ENCODE data around the gene FSD1. TPM values are rescaled to one million over a fixed set of nuclear protein-coding genes. Genes with fewer than 3 reads are reported as not detected.
A peak's percentile ranks its signal among the peaks of the same experiment; 100 is the strongest.
"Not testable (repeated sequence)": the region's sequence is repeated elsewhere in the genome, so short reads cannot be mapped to it uniquely, and the experiment has no call there.

The FSD1 gene
- total RNA-seq, 2 experiments from 2014 or later = 21.0 to 21.3 TPM

- DNase-seq = no peak
- Mint-ChIP-seq H3K27me3 (no peaks in the 10 kb centered on the region), H3K36me3 (peaks cover 13% of the 10 kb centered on the region), H3K4me3 (no peak overlapping the region), H3K9me3 (peaks cover 12% of the 10 kb centered on the region), H3K27ac (no peak overlapping the region), H3K4me1 (peaks cover 16% of the 10 kb centered on the region)
These were observed 18.7 kb downstream of the FSD1 start for GRCh38 chr19:4322942-4323665.

DNA sequence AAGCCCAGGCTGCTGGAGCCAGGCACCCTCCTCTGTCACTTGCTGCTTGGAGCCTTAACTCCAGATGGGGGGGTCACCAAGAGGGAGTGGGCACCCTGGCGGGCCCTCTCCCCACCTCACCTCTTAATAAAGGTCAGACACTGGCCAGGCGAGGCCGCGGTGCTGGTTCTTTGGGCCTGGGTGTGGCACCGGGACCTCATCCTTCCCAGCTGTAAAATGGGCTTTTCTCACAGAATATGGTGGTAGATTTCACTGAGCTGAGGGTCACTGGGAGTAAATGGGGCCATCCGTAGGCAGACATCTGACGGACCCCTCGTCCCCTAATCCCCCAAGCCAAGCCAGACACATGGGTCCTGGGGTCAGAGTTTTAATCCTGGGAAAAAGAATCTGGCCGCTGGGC, 19.3 kb downstream of the FSD1 start:
- no peak for DNase-seq
- Mint-ChIP-seq H3K27ac (no peak overlapping the region), H3K9me3 (peaks cover 12% of the 10 kb centered on the region), H3K4me3 (no peak overlapping the region), H3K27me3 (no peaks in the 10 kb centered on the region), H3K4me1 (peaks cover 16% of the 10 kb centered on the region), H3K36me3 (peaks cover 13% of the 10 kb centered on the region)

DNA sequence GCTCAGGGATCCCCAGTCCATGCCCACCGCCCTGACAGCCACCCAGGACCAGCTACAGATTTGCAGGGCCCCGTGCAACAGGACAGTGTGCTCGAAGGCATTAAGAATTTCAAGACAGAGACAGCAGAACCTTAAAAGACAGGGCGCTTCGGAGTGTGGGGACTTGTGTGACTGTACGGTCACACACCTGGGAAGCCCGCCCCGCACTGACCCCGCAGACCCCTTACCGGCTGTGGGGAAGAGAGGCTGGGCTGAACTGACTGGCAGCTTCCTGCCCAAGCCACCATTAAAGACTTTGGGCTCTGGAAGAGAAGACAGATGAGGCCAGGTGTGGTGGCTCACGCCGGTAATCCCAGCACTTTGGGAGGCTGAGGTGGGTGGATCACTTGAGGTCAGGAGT, 19.8 kb downstream of the FSD1 start:
- Mint-ChIP-seq H3K4me3 (no peak overlapping the region), H3K9me3 (peaks cover 10% of the 10 kb centered on the region), H3K27ac (no peak overlapping the region), H3K27me3 (no peaks in the 10 kb centered on the region), H3K36me3 (peaks cover 12% of the 10 kb centered on the region), H3K4me1 (peaks cover 17% of the 10 kb centered on the region)
- DNase-seq = no peak

DNA sequence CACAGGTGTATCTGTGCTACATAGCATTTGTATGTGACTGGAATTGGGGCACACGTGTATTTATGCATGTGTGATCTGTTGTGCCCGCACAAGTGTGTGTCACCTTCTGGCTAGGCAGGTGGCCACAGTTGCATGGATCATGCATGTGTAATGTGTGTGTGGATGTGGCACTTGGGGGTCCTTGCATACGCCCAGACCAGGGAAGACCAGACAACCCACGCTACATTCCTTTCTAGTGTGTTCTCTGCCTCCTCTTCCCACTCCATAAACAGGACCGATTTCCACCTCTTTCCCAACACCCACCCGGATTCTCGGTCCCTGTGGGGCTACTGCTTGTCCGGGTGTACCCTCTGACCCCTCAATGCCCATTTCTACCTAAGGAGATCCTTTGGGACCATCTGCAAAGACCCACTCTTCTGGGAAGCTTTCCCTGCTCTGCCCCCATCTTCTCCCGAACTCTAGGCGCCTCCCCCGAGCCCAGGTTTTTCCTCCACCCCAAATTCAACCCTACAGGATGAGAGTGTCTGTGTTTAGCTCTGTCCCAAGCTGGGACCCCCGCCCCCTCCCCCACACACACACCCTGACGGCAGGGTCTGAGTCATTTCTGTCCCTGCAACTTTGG, 21.9 kb downstream of the FSD1 start:
- DNase-seq = no peak
- peak overlapping the region; percentile 53 for H3K4me3 Mint-ChIP-seq
- no peaks in the 10 kb centered on the region for H3K27me3 Mint-ChIP-seq

DNA sequence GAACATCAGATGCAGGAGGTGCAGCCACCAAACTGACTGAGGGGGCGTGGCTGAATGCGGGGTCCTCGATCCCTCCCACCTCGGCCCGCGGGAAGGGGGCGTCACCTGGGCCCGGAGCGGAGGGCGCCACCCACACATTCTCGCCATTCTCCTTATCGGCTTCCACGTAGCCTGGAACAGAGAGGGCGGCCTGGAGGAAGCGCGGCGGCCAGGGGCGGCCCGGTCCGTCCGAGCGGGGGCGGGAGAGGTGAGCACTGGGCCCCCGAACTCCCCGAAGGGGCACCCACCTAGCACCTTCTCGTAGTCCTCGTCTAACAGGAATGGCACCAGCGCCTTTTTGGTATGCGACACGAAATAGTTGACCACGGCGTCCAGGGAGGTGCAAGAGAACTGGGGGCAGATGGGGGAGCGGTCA, 22.4 kb downstream of the FSD1 start:
- Mint-ChIP-seq H3K27ac (no peak overlapping the region), H3K4me3 (peak overlapping the region; percentile 88), H3K27me3 (no peaks in the 10 kb centered on the region), H3K36me3 (peaks cover 14% of the 10 kb centered on the region), H3K9me3 (peaks cover 1% of the 10 kb centered on the region), H3K4me1 (peaks cover 22% of the 10 kb centered on the region)
- peak; percentile 42 for DNase-seq

More for the DNA sequence above, 21.9 kb downstream of the FSD1 start:
- H3K4me1 Mint-ChIP-seq = peaks cover 22% of the 10 kb centered on the region
- H3K27ac Mint-ChIP-seq = no peak overlapping the region
- H3K36me3 Mint-ChIP-seq = peaks cover 14% of the 10 kb centered on the region
- H3K9me3 Mint-ChIP-seq = peaks cover 1% of the 10 kb centered on the region

DNA sequence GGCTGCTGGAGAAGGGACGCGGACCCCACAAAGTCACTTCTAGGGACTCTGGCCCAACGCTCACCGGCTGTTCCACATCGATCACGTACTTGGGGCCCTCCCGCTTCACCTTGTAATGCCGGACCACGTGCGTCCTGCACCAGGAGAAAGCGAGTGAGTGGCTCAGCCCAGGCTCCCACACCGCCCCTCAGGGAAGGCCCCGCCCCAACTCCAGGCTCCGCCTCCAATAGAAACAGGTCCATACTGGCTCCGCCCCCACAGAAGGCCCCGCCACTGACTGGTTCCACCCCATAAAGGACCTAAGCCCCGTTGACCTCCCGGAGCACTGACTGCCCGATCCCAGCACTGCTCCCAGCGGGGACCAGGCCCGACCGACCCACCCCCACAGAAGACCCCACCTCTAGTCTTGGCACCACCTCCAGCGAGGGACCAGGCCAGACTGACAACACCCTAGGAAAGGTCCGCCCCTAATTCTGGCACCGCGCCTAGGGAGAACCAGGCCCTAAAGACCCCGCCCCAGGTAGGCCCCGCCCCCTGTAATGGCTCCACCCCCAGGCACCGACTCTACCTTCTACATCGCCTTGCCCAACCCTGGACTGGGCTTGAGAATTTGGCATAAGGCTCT, 23.0 kb downstream of the FSD1 start:
- Mint-ChIP-seq H3K27me3 (no peaks in the 10 kb centered on the region), H3K4me1 (peaks cover 22% of the 10 kb centered on the region), H3K36me3 (peaks cover 14% of the 10 kb centered on the region), H3K27ac (peak overlapping the region; percentile 61), H3K9me3 (peaks cover 1% of the 10 kb centered on the region), H3K4me3 (peak overlapping the region; percentile 88)
- DNase-seq = peak; percentile 82

- peaks cover 22% of the 10 kb centered on the region for H3K4me1 Mint-ChIP-seq
- peak overlapping the region; percentile 58 for H3K27ac Mint-ChIP-seq
- peaks cover 14% of the 10 kb centered on the region for H3K36me3 Mint-ChIP-seq
- no peak for DNase-seq
- no peaks in the 10 kb centered on the region for H3K27me3 Mint-ChIP-seq
- H3K4me3 Mint-ChIP-seq = peak overlapping the region; percentile 88
- H3K9me3 Mint-ChIP-seq = peaks cover 1% of the 10 kb centered on the region
These were observed 23.5 kb downstream of the FSD1 start for GRCh38 chr19:4327877-4328242.

DNA sequence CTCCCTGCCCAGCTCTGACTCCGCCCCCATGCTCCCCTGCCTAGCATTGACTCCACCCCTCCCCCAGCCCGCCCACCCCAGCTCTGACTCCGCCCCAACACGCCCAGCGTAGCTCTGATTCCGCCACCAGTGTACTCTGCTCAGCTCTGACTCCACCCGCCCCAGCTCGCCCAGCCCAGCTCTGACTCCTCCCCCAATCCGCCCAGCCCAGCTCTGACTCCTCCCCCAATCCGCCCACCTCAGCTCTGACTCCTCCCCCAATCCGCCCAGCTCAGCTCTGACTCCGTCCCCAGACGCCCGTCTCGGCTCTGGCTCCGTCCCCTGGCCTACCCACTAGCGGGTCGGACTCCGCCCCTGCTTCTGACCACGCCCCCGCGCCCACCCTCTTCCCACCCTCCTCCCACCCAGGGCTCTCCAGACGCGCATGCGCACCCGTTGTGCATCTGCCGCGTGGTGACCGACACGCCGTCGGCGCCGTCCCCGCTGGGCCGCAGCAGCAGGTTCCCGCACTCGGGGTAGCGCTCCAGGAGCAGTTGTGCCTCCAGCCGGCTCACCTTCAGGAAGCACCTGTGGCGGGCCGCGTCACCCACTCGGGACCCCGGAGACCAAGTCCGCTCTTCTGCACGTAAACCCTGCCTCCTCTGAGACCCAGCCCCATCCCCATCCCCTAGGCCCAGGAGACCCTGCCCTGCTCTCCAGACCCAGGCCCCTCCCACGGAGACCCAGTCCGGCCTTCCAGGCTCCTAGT, 24.0 kb downstream of the FSD1 start:
- Mint-ChIP-seq H3K9me3 (peaks cover 1% of the 10 kb centered on the region), H3K27ac (peak overlapping the region; percentile 91), H3K4me1 (peaks cover 22% of the 10 kb centered on the region), H3K36me3 (peaks cover 14% of the 10 kb centered on the region), H3K4me3 (peak overlapping the region; percentile 88), H3K27me3 (no peaks in the 10 kb centered on the region)
- DNase-seq = peak; percentile 95

DNA sequence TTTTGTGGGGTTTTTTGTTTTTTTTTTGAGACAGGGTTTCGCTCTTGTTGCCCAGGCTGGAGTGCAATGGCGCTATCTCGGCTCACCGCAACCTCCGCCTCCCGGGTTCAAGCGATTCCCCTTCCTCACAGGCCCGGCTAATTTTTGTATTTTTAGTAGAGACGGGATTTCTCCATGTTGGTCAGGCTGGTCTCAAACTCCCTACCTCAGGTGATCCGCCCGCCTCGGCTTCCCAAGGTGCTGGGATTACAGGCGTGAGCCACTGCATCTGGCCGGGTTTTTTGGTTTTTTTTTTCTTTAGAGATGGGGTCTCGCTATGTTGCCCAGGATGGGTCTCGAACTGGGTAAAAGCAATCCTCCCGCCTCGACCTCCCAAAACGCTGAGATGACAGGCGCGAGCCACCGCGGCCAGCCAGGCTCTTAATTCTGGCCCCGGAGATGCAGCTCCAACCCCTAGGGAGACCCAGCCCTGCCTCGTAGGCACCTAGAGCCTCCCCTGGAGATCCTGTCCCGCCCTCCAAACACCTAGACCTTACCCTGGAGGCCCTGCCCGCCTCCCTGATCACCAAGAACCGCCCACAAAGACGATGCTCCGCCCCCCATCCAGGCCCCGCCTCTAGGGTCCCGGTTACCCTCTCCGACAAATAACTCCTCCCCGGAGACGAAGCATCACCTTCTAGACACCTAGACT, 24.7 kb downstream of the FSD1 start:
- Mint-ChIP-seq H3K4me3 (peak overlapping the region; percentile 88), H3K4me1 (peaks cover 22% of the 10 kb centered on the region), H3K36me3 (peaks cover 17% of the 10 kb centered on the region), H3K27ac (peak overlapping the region; percentile 91)
- peak; percentile 66 for DNase-seq
- H3K9me3 Mint-ChIP-seq, H3K27me3 Mint-ChIP-seq: not testable (repeated sequence)

- no peak overlapping the region for H3K27ac Mint-ChIP-seq
These were observed 25.5 kb downstream of the FSD1 start for GRCh38 chr19:4329858-4330257.

GRCh38 chr19:4334929-4335570, 30.7 kb downstream of the FSD1 start:
- Mint-ChIP-seq H3K27me3 (no peaks in the 10 kb centered on the region), H3K36me3 (peaks cover 24% of the 10 kb centered on the region), H3K27ac (no peak overlapping the region), H3K4me3 (no peak overlapping the region), H3K9me3 (peaks cover 8% of the 10 kb centered on the region), H3K4me1 (peaks cover 13% of the 10 kb centered on the region)
- no peak for DNase-seq

More at GRCh38 chr19:4329858-4330257, 25.5 kb downstream of the FSD1 start:
- DNase-seq = no peak
- Mint-ChIP-seq H3K4me3 (peak overlapping the region; percentile 55), H3K9me3 (peaks cover 4% of the 10 kb centered on the region), H3K27me3 (no peaks in the 10 kb centered on the region), H3K4me1 (peaks cover 22% of the 10 kb centered on the region), H3K36me3 (peaks cover 24% of the 10 kb centered on the region)

DNA sequence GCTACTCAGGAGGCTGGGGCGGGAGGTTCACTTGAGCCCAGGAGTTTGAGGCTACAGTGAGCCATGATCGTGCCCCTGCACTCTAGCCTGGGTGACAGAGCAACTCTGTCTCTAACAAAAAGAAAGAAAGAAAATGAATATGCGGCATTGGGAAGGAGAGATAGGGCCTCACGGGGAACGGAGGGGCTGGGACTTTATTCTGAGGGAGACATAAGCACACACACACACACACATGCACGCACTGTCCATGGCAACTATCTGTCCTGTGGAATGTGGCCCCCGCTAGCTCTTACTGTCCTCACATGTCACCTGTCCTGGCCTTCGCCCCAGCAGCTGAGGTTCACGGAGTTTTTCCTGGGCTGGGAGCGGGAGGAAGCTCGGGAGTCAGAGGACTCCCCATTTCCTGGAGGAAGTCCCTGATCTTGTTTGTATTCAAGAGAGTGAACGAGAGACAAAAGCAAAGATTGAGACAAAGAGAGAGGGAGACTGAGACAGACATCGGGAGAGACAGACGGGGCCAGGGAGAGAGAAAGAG, 33.6 kb downstream of the FSD1 start:
- H3K27ac Mint-ChIP-seq = peak overlapping the region; percentile 88
- peak overlapping the region; percentile 83 for H3K4me3 Mint-ChIP-seq
- H3K4me1 Mint-ChIP-seq = peaks cover 17% of the 10 kb centered on the region

DNA sequence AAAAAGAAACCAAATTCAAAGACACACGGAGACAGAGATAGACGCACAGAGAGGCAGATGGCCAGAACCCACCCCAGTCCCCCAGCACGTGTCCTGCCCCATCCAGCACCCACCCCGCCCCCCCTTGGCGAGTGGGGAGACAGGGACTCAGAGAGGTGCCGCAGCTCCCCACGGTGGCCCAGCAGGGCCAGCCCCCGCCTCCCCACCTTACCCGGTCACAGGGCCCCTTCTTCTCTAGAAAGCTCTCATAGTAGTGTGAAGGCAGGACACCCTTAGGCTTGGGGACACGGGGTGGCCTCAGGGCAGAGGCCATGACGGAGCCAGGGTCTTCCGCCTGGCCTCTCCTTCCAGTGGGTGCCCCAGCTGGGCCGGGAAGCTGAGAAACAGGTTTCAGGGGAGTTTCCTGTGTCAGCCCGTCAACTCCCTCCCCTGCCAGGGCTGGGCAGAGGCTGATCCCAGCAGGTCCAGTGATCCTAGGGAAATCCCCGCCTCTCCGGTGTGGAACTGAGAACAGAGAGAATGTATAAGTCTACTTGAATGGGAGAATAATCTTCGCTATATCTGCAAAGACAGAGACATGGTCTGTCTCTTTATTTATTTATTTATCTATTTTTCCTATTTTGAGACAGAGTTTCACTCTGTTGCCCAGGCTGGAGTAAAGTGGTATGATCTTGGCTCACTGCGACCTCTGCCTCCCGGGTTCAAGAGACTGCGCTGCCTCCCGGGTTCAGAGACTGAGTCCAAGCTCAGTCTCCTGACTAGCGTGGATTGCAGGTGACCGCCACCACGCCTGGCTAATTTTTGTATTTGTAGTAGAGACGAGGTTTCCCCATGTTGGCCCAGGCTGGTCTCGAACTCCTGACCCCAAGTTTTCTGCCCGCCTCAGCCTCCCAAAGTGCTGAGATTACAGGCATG, 34.3 kb downstream of the FSD1 start, which contains the start of gene STAP2:
Gene STAP2 (minus strand): TSS at position 387 of the 915 bp plus-strand sequence. CDS start 74 bp downstream, at position 313.
- H3K36me3 Mint-ChIP-seq = peaks cover 22% of the 10 kb centered on the region
- H3K4me1 Mint-ChIP-seq = peaks cover 20% of the 10 kb centered on the region
- H3K27ac Mint-ChIP-seq = peak within 1 kb of the TSS; percentile 88
- peak within 1 kb of the TSS; percentile 83 for H3K4me3 Mint-ChIP-seq
- peak; percentile 29 for DNase-seq
- peaks cover 8% of the 10 kb centered on the region for H3K9me3 Mint-ChIP-seq
- no peaks in the 10 kb centered on the region for H3K27me3 Mint-ChIP-seq

More for the DNA sequence above, 33.6 kb downstream of the FSD1 start:
- H3K27me3 Mint-ChIP-seq = no peaks in the 10 kb centered on the region
- H3K36me3 Mint-ChIP-seq = peaks cover 22% of the 10 kb centered on the region
- DNase-seq = no peak
- H3K9me3 Mint-ChIP-seq = peaks cover 8% of the 10 kb centered on the region
